Karpas-422 (cell line): ENCODE measurements around the gene EPHB1. TPM values are rescaled to one million over a fixed set of nuclear protein-coding genes. Genes with fewer than 3 reads are reported as not detected.

Source experiments
- DNase-seq: peaks from one replicate; pipeline ENCODE4 v3.0.0-alpha.2; 2015
- H2AFZ ChIP-seq: fragments of 200-600 bp; sonication (generic); 2 replicates; pipeline ENCODE4 v1.6.1; 2014; ENCODE audit warnings: antibody characterized with exemption, low read length, mixed read lengths
- H3K27ac ChIP-seq: fragments of 200-600 bp; sonication (generic); 2 replicates; pipeline ENCODE4 v1.5.1; 2014; ENCODE audit warnings: mild to moderate bottlenecking, low read length, moderate library complexity
- H3K27me3 ChIP-seq: fragments of 200-600 bp; sonication (generic); 2 replicates; pipeline ENCODE4 v1.6.1; 2014; ENCODE audit warnings: low read length, mixed read lengths
- H3K36me3 ChIP-seq: fragments of 200-600 bp; sonication (generic); 2 replicates; pipeline ENCODE4 v1.6.1; 2014; ENCODE audit warnings: low read length, mixed read lengths; ENCODE audit not compliant: insufficient read depth
- H3K4me1 ChIP-seq: fragments of 200-600 bp; sonication (generic); 2 replicates; pipeline ENCODE4 v1.6.1; 2014; ENCODE audit warnings: mild to moderate bottlenecking, low read length, mixed read lengths
- H3K4me2 ChIP-seq: fragments of 200-600 bp; sonication (generic); 2 replicates; pipeline ENCODE4 v1.6.1; 2014; ENCODE audit warnings: low read length, low read depth, mild to moderate bottlenecking; ENCODE audit not compliant: poor library complexity, severe bottlenecking
- H3K4me3 ChIP-seq: fragments of 200-600 bp; sonication (generic); 2 replicates; pipeline ENCODE4 v1.5.1; 2014; ENCODE audit warnings: mild to moderate bottlenecking, antibody characterized with exemption, low read length, mixed read lengths
- H3K79me2 ChIP-seq: fragments of 200-600 bp; sonication (generic); 2 replicates; pipeline ENCODE4 v1.6.1; 2014; ENCODE audit warnings: mild to moderate bottlenecking, low read length, mixed read lengths
- H3K9ac ChIP-seq: fragments of 200-600 bp; sonication (generic); 2 replicates; pipeline ENCODE4 v1.6.0; 2014; ENCODE audit warnings: low read length
- H3K9me2 ChIP-seq: fragments of 200-600 bp; sonication (generic), shearing (Covaris generic); replicated peaks from 2 replicates; pipeline ENCODE4 v1.6.0; 2014; ENCODE audit warnings: mild to moderate bottlenecking, low read length, moderate library complexity; ENCODE audit not compliant: insufficient read depth
- H3K9me3 ChIP-seq: fragments of 300-700, 200-600 bp; sonication (generic); 2 replicates; pipeline ENCODE4 v1.6.1; 2014; ENCODE audit warnings: low read length, mixed read lengths
- H4K20me1 ChIP-seq: fragments of 200-600 bp; sonication (generic); 2 replicates; pipeline ENCODE4 v1.6.1; 2014; ENCODE audit warnings: mild to moderate bottlenecking, antibody characterized with exemption, low read length, low read depth; ENCODE audit not compliant: insufficient read depth
- total RNA-seq: library from RNA; depleted of rRNA; stranded (reverse); fragments of >200 nt; shearing (Covaris generic); gene quantifications from 2 replicates; pipeline ENCODE4 v1.2.3, GENCODE V29; 2014; ENCODE audit warnings: low replicate concordance

The EPHB1 gene
- total RNA-seq, 1 experiment from 2014 or later, result 24.1 TPM

- peaks cover 3% of the 10 kb centered on the region; the same call in 1 of the 2 replicates for H4K20me1 ChIP-seq
- H3K27me3 ChIP-seq, result no peaks in the 10 kb centered on the region
- H3K36me3 ChIP-seq, result no peaks in the 10 kb centered on the region
- H3K4me1 ChIP-seq, result peaks cover 7% of the 10 kb centered on the region
- no peak overlapping the region for H3K4me3 ChIP-seq
- no peak overlapping the region for H3K9ac ChIP-seq
- no peak overlapping the region for H3K27ac ChIP-seq
- H3K4me2 ChIP-seq, result no peak overlapping the region
- H2AFZ ChIP-seq, result no peak overlapping the region
- H3K9me2 ChIP-seq, result no peaks in the 10 kb centered on the region
- H3K9me3 ChIP-seq, result no peaks in the 10 kb centered on the region
- DNase-seq, result no peak
- H3K79me2 ChIP-seq, result no peaks in the 10 kb centered on the region
Observed at GRCh38 chr3:135081856-135082434, 286.9 kb downstream of the EPHB1 start.

GRCh38 chr3:135082706-135083105 is 287.6 kb downstream of the EPHB1 start:
- Histone ChIP-seq H4K20me1 (peaks cover 3% of the 10 kb centered on the region; the same call in 1 of the 2 replicates), H3K9me2 (no peaks in the 10 kb centered on the region), H3K9me3 (no peaks in the 10 kb centered on the region), H3K4me3 (no peak overlapping the region), H3K4me1 (peaks cover 7% of the 10 kb centered on the region), H3K27ac (no peak overlapping the region), H2AFZ (no peak overlapping the region), H3K4me2 (no peak overlapping the region), H3K27me3 (no peaks in the 10 kb centered on the region), H3K36me3 (no peaks in the 10 kb centered on the region), H3K9ac (no peak overlapping the region), H3K79me2 (no peaks in the 10 kb centered on the region)
- no peak for DNase-seq

GRCh38 chr3:135083179-135083578 is 288.1 kb downstream of the EPHB1 start:
- DNase-seq, result no peak
- Histone ChIP-seq H2AFZ (no peak overlapping the region), H3K9ac (no peak overlapping the region), H3K9me3 (no peaks in the 10 kb centered on the region), H3K27me3 (no peaks in the 10 kb centered on the region), H3K36me3 (no peaks in the 10 kb centered on the region), H3K79me2 (no peaks in the 10 kb centered on the region), H3K4me2 (no peak overlapping the region), H3K27ac (no peak overlapping the region), H3K4me3 (no peak overlapping the region), H3K4me1 (peaks cover 7% of the 10 kb centered on the region), H3K9me2 (no peaks in the 10 kb centered on the region), H4K20me1 (peaks cover 3% of the 10 kb centered on the region; the same call in 1 of the 2 replicates)

- H3K9me3 ChIP-seq, result no peaks in the 10 kb centered on the region
- H3K9ac ChIP-seq, result no peak overlapping the region
- no peaks in the 10 kb centered on the region for H3K36me3 ChIP-seq
- H2AFZ ChIP-seq, result no peak overlapping the region
- no peaks in the 10 kb centered on the region for H3K27me3 ChIP-seq
- no peak for DNase-seq
- H3K4me1 ChIP-seq, result peaks cover 7% of the 10 kb centered on the region
- H3K9me2 ChIP-seq, result no peaks in the 10 kb centered on the region
- H3K27ac ChIP-seq, result no peak overlapping the region
- H3K4me3 ChIP-seq, result no peak overlapping the region
- H3K4me2 ChIP-seq, result no peak overlapping the region
- H3K79me2 ChIP-seq, result no peaks in the 10 kb centered on the region
- H4K20me1 ChIP-seq, result peaks cover 3% of the 10 kb centered on the region; the same call in 1 of the 2 replicates
Observed at GRCh38 chr3:135083756-135084155, 288.7 kb downstream of the EPHB1 start.

GRCh38 chr3:135084405-135084804 is 289.3 kb downstream of the EPHB1 start:
- Histone ChIP-seq H3K4me2 (no peak overlapping the region), H3K9ac (no peak overlapping the region), H3K4me3 (no peak overlapping the region), H3K9me3 (no peaks in the 10 kb centered on the region), H3K4me1 (peaks cover 7% of the 10 kb centered on the region), H3K79me2 (no peaks in the 10 kb centered on the region), H3K9me2 (no peaks in the 10 kb centered on the region), H3K36me3 (no peaks in the 10 kb centered on the region), H3K27me3 (no peaks in the 10 kb centered on the region), H4K20me1 (peaks cover 3% of the 10 kb centered on the region; the same call in 1 of the 2 replicates), H2AFZ (no peak overlapping the region), H3K27ac (no peak overlapping the region)
- DNase-seq, result no peak

- DNase-seq, result no peak
- no peaks in the 10 kb centered on the region for H3K9me3 ChIP-seq
- H3K4me2 ChIP-seq, result no peak overlapping the region
Observed at GRCh38 chr3:135084976-135085375, 289.9 kb downstream of the EPHB1 start.

GRCh38 chr3:135085652-135086436 is 290.8 kb downstream of the EPHB1 start:
- H2AFZ ChIP-seq, result no peak overlapping the region
- no peak overlapping the region for H3K9ac ChIP-seq
- H3K4me3 ChIP-seq, result no peak overlapping the region
- DNase-seq, result no peak
- H3K9me2 ChIP-seq, result no peaks in the 10 kb centered on the region
- H3K27ac ChIP-seq, result no peak overlapping the region
- no peaks in the 10 kb centered on the region for H3K79me2 ChIP-seq
- peaks cover 3% of the 10 kb centered on the region; the same call in 1 of the 2 replicates for H4K20me1 ChIP-seq
- H3K36me3 ChIP-seq, result no peaks in the 10 kb centered on the region
- no peaks in the 10 kb centered on the region for H3K9me3 ChIP-seq
- H3K4me2 ChIP-seq, result no peak overlapping the region
- H3K4me1 ChIP-seq, result peaks cover 7% of the 10 kb centered on the region
- no peaks in the 10 kb centered on the region for H3K27me3 ChIP-seq

More at GRCh38 chr3:135084976-135085375, 289.9 kb downstream of the EPHB1 start:
- Histone ChIP-seq H2AFZ (no peak overlapping the region), H3K36me3 (no peaks in the 10 kb centered on the region), H3K9ac (no peak overlapping the region), H3K4me1 (peaks cover 7% of the 10 kb centered on the region), H3K27ac (no peak overlapping the region), H3K27me3 (no peaks in the 10 kb centered on the region), H3K4me3 (no peak overlapping the region), H4K20me1 (peaks cover 3% of the 10 kb centered on the region; the same call in 1 of the 2 replicates), H3K9me2 (no peaks in the 10 kb centered on the region), H3K79me2 (no peaks in the 10 kb centered on the region)

GRCh38 chr3:135087782-135088181 is 292.7 kb downstream of the EPHB1 start:
- Histone ChIP-seq H3K27ac (no peak overlapping the region), H3K9me3 (no peaks in the 10 kb centered on the region)

More at GRCh38 chr3:135087782-135088181, 292.7 kb downstream of the EPHB1 start:
- H3K9ac ChIP-seq, result no peak overlapping the region
- H3K4me2 ChIP-seq, result no peak overlapping the region
- H2AFZ ChIP-seq, result no peak overlapping the region
- H3K36me3 ChIP-seq, result no peaks in the 10 kb centered on the region
- no peaks in the 10 kb centered on the region for H3K9me2 ChIP-seq
- no peak overlapping the region for H3K4me3 ChIP-seq
- H3K79me2 ChIP-seq, result no peaks in the 10 kb centered on the region
- H3K4me1 ChIP-seq, result no peaks in the 10 kb centered on the region
- peaks cover 3% of the 10 kb centered on the region; the same call in 1 of the 2 replicates for H4K20me1 ChIP-seq
- H3K27me3 ChIP-seq, result no peaks in the 10 kb centered on the region
- no peak for DNase-seq
